Measurements from ENCODE around the gene CCDC106.

The CCDC106 gene

DNA sequence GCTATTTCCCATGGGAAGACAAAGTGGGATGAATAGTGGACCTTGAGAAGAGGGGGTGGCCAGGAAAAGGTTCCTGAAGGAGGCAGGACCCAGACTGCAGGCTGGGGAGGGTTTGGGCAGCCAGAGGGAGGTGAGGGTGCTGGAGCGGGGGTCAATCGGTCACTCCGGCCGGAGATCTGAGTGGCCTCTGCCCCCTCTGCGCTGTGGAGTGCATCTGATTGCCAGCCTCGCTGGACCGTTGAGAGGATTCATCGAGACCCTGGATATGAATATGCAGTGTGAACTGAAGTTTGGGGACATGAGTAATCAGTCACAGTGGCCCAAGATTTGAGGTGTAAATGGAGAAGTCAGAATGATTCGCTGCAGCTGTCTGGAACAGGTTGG, 12.7 kb upstream of the CCDC106 start:
- Histone ChIP-seq H3K27me3 (ENCODE audit: insufficient read depth, low read length) (no peaks in the 10 kb centered on the region), H3K9me3 (ENCODE audit: low read length) (no peaks in the 10 kb centered on the region), H3K4me3 (ENCODE audit: low read length) (peak overlapping the region; percentile 72)

GRCh38 chr19:55635856-55636440, 12.1 kb upstream of the CCDC106 start:
- peaks cover 26% of the 10 kb centered on the region for H3K4me1 ChIP-seq (ENCODE audit: insufficient read depth, low read length)
- no peaks in the 10 kb centered on the region for H3K9me3 ChIP-seq (ENCODE audit: low read length)
- no peaks in the 10 kb centered on the region for H3K27me3 ChIP-seq (ENCODE audit: insufficient read depth, low read length)
- no peak overlapping the region for H2AFZ ChIP-seq (ENCODE audit: low read depth, low read length)
- H3K36me3 ChIP-seq (ENCODE audit: insufficient read depth, low read length): peaks cover 3% of the 10 kb centered on the region
- H3K4me3 ChIP-seq (ENCODE audit: low read length): peak overlapping the region; percentile 72

More for the DNA sequence above, 12.7 kb upstream of the CCDC106 start:
- Histone ChIP-seq H2AFZ (ENCODE audit: low read depth, low read length) (no peak overlapping the region), H3K4me1 (ENCODE audit: insufficient read depth, low read length) (peaks cover 23% of the 10 kb centered on the region), H3K36me3 (ENCODE audit: insufficient read depth, low read length) (peaks cover 3% of the 10 kb centered on the region)

GRCh38 chr19:55636723-55637122, 11.3 kb upstream of the CCDC106 start:
- Histone ChIP-seq H3K4me1 (ENCODE audit: insufficient read depth, low read length) (peaks cover 26% of the 10 kb centered on the region), H2AFZ (ENCODE audit: low read depth, low read length) (no peak overlapping the region), H3K27me3 (ENCODE audit: insufficient read depth, low read length) (no peaks in the 10 kb centered on the region), H3K36me3 (ENCODE audit: insufficient read depth, low read length) (peaks cover 3% of the 10 kb centered on the region), H3K4me3 (ENCODE audit: low read length) (peak overlapping the region; percentile 7), H3K9me3 (ENCODE audit: low read length) (no peaks in the 10 kb centered on the region)

GRCh38 chr19:55637534-55637933, 10.5 kb upstream of the CCDC106 start:
- Histone ChIP-seq H3K36me3 (ENCODE audit: insufficient read depth, low read length) (peaks cover 3% of the 10 kb centered on the region), H3K4me3 (ENCODE audit: low read length) (no peak overlapping the region), H2AFZ (ENCODE audit: low read depth, low read length) (no peak overlapping the region), H3K27me3 (ENCODE audit: insufficient read depth, low read length) (no peaks in the 10 kb centered on the region), H3K9me3 (ENCODE audit: low read length) (no peaks in the 10 kb centered on the region), H3K4me1 (ENCODE audit: insufficient read depth, low read length) (peaks cover 32% of the 10 kb centered on the region)

DNA sequence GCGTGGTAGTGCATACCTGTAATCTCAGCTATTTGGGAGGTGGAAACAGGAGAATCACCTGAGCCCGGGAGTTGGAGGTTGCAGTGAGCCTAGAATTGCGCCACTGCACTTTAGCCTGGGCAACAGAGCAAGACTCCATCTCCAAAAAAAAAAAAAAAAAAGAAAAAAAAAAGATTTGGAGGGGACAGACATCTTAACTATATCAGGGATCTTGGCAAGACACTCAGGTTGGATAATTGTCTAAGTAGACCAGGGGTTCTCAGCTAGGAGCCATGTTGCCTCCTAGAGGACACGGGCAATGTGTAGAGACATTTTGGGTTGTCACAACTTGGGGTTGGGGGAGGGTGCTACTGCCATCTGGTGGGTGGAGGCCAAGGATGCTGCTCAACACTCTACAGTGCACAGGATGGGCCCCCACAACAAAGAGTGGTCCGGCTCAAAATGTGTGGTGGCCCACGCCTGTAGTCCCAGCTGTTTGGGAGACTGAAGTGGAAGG, 9.1 kb upstream of the CCDC106 start:
- H3K36me3 ChIP-seq (ENCODE audit: insufficient read depth, low read length): peaks cover 3% of the 10 kb centered on the region
- no peak overlapping the region for H2AFZ ChIP-seq (ENCODE audit: low read depth, low read length)
- no peaks in the 10 kb centered on the region for H3K9me3 ChIP-seq (ENCODE audit: low read length)
- peaks cover 42% of the 10 kb centered on the region for H3K4me1 ChIP-seq (ENCODE audit: insufficient read depth, low read length)
- no peak overlapping the region for H3K4me3 ChIP-seq (ENCODE audit: low read length)
- no peaks in the 10 kb centered on the region for H3K27me3 ChIP-seq (ENCODE audit: insufficient read depth, low read length)

DNA sequence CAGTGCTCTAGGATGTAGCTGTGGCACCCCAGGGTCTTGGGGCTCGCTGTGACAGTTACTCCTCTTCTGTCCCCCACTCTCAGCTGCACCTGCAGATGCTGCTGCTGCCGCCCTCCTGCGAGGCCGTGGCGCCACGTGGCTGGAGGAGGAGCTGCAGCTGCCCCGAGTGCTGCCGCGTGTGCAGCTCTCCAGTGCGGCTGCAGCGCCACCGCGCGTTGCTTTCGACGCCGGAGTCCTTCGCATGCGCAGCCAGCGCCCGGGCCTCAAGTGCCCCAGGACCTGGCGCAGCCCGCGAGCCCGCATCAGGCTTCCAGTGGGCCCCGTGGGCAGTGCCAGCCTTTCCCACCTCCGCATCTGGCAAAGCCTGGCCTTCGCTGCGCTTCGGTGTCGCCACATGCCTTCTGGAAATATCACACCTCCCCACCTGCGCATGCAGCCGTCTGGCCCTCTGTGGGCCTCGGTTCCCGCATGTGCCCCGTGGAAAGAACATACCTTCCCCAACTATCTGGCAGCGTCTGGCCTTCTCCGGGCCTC, 7.9 kb upstream of the CCDC106 start:
- H3K4me3 ChIP-seq (ENCODE audit: low read length): peak overlapping the region; percentile 74
- no peaks in the 10 kb centered on the region for H3K9me3 ChIP-seq (ENCODE audit: low read length)
- H3K4me1 ChIP-seq (ENCODE audit: insufficient read depth, low read length): peaks cover 52% of the 10 kb centered on the region
- peak overlapping the region; percentile 29 for H2AFZ ChIP-seq (ENCODE audit: low read depth, low read length)
- H3K27me3 ChIP-seq (ENCODE audit: insufficient read depth, low read length): no peaks in the 10 kb centered on the region
- peaks cover 11% of the 10 kb centered on the region for H3K36me3 ChIP-seq (ENCODE audit: insufficient read depth, low read length)

DNA sequence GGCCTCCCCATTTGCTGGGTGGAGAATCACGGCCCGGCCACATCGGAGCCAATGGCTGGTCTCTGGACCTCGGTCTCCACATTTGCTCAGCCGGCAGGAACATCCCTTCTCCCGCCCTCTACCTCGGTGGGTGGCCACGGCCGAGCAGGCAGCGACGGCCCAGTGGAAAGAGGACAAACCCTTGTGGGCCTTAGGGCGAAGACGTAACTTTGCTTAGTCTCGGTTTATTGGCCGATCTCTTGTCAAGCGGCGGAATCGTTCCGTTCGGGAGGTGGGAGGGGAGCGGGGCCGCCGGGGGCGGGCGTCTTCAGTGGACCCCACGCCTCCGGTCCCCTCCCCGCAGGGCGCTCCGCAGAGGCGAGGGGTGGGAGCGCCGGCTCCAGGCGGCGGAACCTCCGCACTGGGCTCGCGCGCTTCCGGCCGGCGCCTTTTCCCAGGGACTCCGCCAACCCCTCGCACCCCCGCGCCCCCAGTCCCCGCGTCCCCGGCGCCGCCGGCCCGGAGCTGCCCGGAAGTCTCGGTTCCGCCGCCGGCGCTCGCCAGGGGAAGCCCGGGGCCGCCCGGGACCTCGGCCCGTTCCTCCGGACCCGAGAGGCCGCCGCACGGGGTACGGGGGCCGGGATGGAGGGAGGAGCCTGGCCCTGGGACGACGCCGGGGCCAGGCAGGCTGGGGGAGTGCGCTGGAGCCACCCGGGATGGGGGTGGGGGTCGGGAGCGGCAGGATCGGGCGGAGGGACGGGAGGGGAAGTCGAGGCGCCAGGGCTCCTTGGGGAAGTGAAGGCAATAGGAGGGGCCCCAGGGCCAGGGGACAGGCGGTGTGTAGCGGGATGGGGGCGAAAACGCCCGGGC, 7.2 kb upstream of the CCDC106 start, which contains the start of gene ZNF580:
TSS of gene ZNF580 (plus strand) at position 426 of the 849 bp plus-strand sequence. CDS start 1,507 bp downstream, outside the sequence.
- Histone ChIP-seq H3K36me3 (ENCODE audit: insufficient read depth, low read length) (peaks cover 16% of the 10 kb centered on the region), H3K9me3 (ENCODE audit: low read length) (no peaks in the 10 kb centered on the region), H3K4me1 (ENCODE audit: insufficient read depth, low read length) (peaks cover 45% of the 10 kb centered on the region), H2AFZ (ENCODE audit: low read depth, low read length) (peak within 1 kb of the TSS; percentile 29), H3K27me3 (ENCODE audit: insufficient read depth, low read length) (no peaks in the 10 kb centered on the region), H3K4me3 (ENCODE audit: low read length) (peak within 1 kb of the TSS; percentile 74)

GRCh38 chr19:55641426-55642152, 6.4 kb upstream of the CCDC106 start:
- Histone ChIP-seq H3K9me3 (ENCODE audit: low read length) (no peaks in the 10 kb centered on the region), H3K4me1 (ENCODE audit: insufficient read depth, low read length) (peaks cover 37% of the 10 kb centered on the region), H3K27me3 (ENCODE audit: insufficient read depth, low read length) (no peaks in the 10 kb centered on the region), H3K36me3 (ENCODE audit: insufficient read depth, low read length) (peaks cover 16% of the 10 kb centered on the region), H2AFZ (ENCODE audit: low read depth, low read length) (no peak overlapping the region), H3K4me3 (ENCODE audit: low read length) (peak overlapping the region; percentile 74)

- no peak overlapping the region for H2AFZ ChIP-seq (ENCODE audit: low read depth, low read length)
- peaks cover 41% of the 10 kb centered on the region for H3K4me1 ChIP-seq (ENCODE audit: insufficient read depth, low read length)
- H3K4me3 ChIP-seq (ENCODE audit: low read length): peak overlapping the region; percentile 88
- no peaks in the 10 kb centered on the region for H3K9me3 ChIP-seq (ENCODE audit: low read length)
- no peaks in the 10 kb centered on the region for H3K27me3 ChIP-seq (ENCODE audit: insufficient read depth, low read length)
- H3K36me3 ChIP-seq (ENCODE audit: insufficient read depth, low read length): peaks cover 16% of the 10 kb centered on the region
These were observed 5.6 kb upstream of the CCDC106 start for GRCh38 chr19:55642153-55643002.

DNA sequence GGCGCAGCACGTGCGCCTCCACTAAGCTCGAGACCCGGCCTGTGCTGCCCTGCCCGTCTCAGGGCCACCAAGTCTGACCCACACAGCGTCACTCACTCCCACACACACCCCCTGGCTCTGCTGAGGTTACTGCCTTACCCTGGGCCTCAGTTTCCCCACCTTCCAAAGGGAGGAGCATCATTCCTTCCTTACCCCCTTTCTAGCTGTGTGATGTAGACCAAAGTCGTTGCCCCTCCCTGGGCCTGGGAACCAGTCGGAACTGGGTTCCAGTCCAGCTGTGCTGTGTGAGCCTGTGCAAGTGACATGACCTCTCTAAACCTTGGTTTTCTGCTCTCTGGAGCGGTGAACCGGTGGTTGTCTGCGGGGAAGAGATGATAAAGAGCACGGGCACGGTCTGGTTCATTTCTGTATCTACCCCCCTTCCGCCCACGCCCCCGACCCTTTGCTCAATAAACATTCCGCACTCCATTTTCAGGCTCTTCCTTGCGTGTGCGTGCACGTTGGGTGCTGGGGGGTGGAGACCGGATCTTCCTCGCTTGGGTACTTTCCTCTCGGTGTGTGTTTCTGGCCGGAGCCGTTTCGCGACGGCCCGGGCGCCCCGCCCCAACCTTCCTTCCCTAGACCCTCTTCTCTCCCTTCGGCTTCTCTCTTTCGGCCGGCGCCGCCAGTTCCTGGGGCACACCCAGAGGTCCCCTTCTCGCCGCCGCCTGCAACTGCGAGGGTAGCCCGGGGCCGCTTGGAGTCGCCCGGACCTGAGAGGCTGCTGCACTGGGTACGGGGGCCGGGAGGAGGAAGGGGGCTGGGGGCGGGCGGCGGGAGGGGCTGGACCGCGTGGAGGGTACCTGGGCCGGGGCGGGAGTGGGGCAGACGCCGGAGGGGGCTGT, 4.8 kb upstream of the CCDC106 start, which contains the start of gene ZNF581:
TSS of gene ZNF581 (plus strand) at position 647 of the 884 bp plus-strand sequence. CDS start 923 bp downstream, outside the sequence.
- peaks cover 44% of the 10 kb centered on the region for H3K4me1 ChIP-seq (ENCODE audit: insufficient read depth, low read length)
- H3K4me3 ChIP-seq (ENCODE audit: low read length): peak within 1 kb of the TSS; percentile 88
- H3K27me3 ChIP-seq (ENCODE audit: insufficient read depth, low read length): no peaks in the 10 kb centered on the region
- H3K9me3 ChIP-seq (ENCODE audit: low read length): no peaks in the 10 kb centered on the region
- H3K36me3 ChIP-seq (ENCODE audit: insufficient read depth, low read length): peaks cover 14% of the 10 kb centered on the region
- H2AFZ ChIP-seq (ENCODE audit: low read depth, low read length): no peak within 1 kb of the TSS

DNA sequence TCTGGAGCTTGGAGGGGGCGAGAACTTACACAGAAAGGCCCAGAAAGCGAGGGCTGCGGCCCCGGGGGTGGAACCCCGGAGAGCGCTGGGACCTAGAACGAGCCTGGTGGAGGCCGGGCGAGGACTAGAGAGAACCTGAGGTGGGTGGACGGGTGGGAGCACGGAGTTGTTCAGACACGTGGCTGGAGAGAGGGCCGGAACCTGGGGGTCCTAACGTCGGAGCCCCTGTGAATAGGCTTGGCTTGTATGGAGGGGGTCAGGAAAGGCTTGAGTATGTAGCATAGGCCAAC, 4.2 kb upstream of the CCDC106 start:
- peak overlapping the region; percentile 88 for H3K4me3 ChIP-seq (ENCODE audit: low read length)
- no peaks in the 10 kb centered on the region for H3K27me3 ChIP-seq (ENCODE audit: insufficient read depth, low read length)
- H3K9me3 ChIP-seq (ENCODE audit: low read length): no peaks in the 10 kb centered on the region
- H3K36me3 ChIP-seq (ENCODE audit: insufficient read depth, low read length): peaks cover 14% of the 10 kb centered on the region
- no peak overlapping the region for H2AFZ ChIP-seq (ENCODE audit: low read depth, low read length)
- H3K4me1 ChIP-seq (ENCODE audit: insufficient read depth, low read length): peaks cover 49% of the 10 kb centered on the region

All from neuron (in vitro differentiated cells).